Activated naive CD8-positive, alpha-beta T cell treated with anti-CD3 and anti-CD28 coated beads, Interleukin-2, amount 10 ng/mL, durations not matched to agents 7 days and 5 days (primary cell): ENCODE measurements around the gene LRCH1. TPM values are rescaled to one million over a fixed set of nuclear protein-coding genes. Genes with fewer than 3 reads are reported as not detected.

Experiments used
- ATAC-seq: fragments of 150-1000 bp; cut with Tn5 transposase; one replicate; pipeline ENCODE4 v1.10.0; 2021; ENCODE audit warnings: low read depth, moderate library complexity
- POLR2A ChIA-PET: fragments of 350-600 bp; sonication (Branson Sonifier 250); formaldehyde crosslinking; loops from one replicate; lab custom pipeline; 2021; ENCODE audit warnings: antibody characterized with exemption; lab: Charles Lee
- DNase-seq: peaks from one replicate; pipeline ENCODE4 v3.0.0; 2021
- H3K27ac Mint-ChIP-seq: one replicate; pipeline ENCODE4 v1.8.0; 2022; ENCODE audit warnings: mild to moderate bottlenecking, mixed read lengths
- H3K27me3 Mint-ChIP-seq: one replicate; pipeline ENCODE4 v1.8.0; 2022; ENCODE audit warnings: mild to moderate bottlenecking, moderate library complexity, mixed read lengths
- H3K36me3 Mint-ChIP-seq: one replicate; pipeline ENCODE4 v1.8.0; 2021; ENCODE audit warnings: mild to moderate bottlenecking, mixed read lengths
- H3K4me1 Mint-ChIP-seq: one replicate; pipeline ENCODE4 v1.8.0; 2021; ENCODE audit warnings: mixed read lengths
- H3K4me3 Mint-ChIP-seq: one replicate; pipeline ENCODE4 v1.8.0; 2022; ENCODE audit warnings: mild to moderate bottlenecking, moderate library complexity, mixed read lengths
- H3K9me3 Mint-ChIP-seq: one replicate; pipeline ENCODE4 v1.8.0; 2021; ENCODE audit warnings: mixed read lengths
- total RNA-seq, 2 experiments: library from RNA; stranded (reverse); gene quantifications; one replicate each; pipeline ENCODE4 v1.2.3, GENCODE V29; 2021

The LRCH1 gene
- total RNA-seq, 2 experiments from 2014 or later, result 18.5 to 18.9 TPM

- H3K4me1 Mint-ChIP-seq, result peaks cover 24% of the 10 kb centered on the region
Observed at GRCh38 chr13:46559272-46559805, 6.4 kb downstream of the LRCH1 start.

GRCh38 chr13:46560778-46561177, 7.8 kb downstream of the LRCH1 start:
- Mint-ChIP-seq H3K9me3 (no peaks in the 10 kb centered on the region), H3K36me3 (peaks cover 3% of the 10 kb centered on the region), H3K27me3 (no peaks in the 10 kb centered on the region), H3K4me1 (peaks cover 12% of the 10 kb centered on the region), H3K4me3 (no peak overlapping the region), H3K27ac (no peak overlapping the region)
- ATAC-seq (no peak), DNase-seq (no peak)
- POLR2A ChIA-PET, result interaction anchor here (0.6 to 1.0 kb wide), 2 partner anchors 15 to 1085 kb away, joined by 3 read pairs; no protein-coding TSS in a partner anchor

More at GRCh38 chr13:46559272-46559805, 6.4 kb downstream of the LRCH1 start:
- no peak for DNase-seq
- Mint-ChIP-seq H3K27me3 (no peaks in the 10 kb centered on the region), H3K27ac (no peak overlapping the region), H3K9me3 (no peaks in the 10 kb centered on the region), H3K4me3 (no peak overlapping the region), H3K36me3 (peaks cover 3% of the 10 kb centered on the region)
- ATAC-seq, result no peak
- POLR2A ChIA-PET, result no interaction called here

GRCh38 chr13:46561286-46561685, 8.3 kb downstream of the LRCH1 start:
- DNase-seq, result no peak
- H3K4me3 Mint-ChIP-seq, result no peak overlapping the region
- H3K27me3 Mint-ChIP-seq, result no peaks in the 10 kb centered on the region
- H3K27ac Mint-ChIP-seq, result no peak overlapping the region
- no peaks in the 10 kb centered on the region for H3K9me3 Mint-ChIP-seq
- H3K36me3 Mint-ChIP-seq, result peaks cover 3% of the 10 kb centered on the region
- peaks cover 11% of the 10 kb centered on the region for H3K4me1 Mint-ChIP-seq
- no peak for ATAC-seq
- POLR2A ChIA-PET, result no interaction called here

- Mint-ChIP-seq H3K4me3 (no peak overlapping the region), H3K27ac (no peak overlapping the region), H3K9me3 (no peaks in the 10 kb centered on the region), H3K36me3 (peaks cover 3% of the 10 kb centered on the region), H3K27me3 (no peaks in the 10 kb centered on the region), H3K4me1 (peaks cover 10% of the 10 kb centered on the region)
- POLR2A ChIA-PET, result no interaction called here
- DNase-seq (no peak), ATAC-seq (no peak)
Observed at GRCh38 chr13:46561691-46562090, 8.7 kb downstream of the LRCH1 start.

- no peak overlapping the region for H3K27ac Mint-ChIP-seq
- H3K9me3 Mint-ChIP-seq, result no peaks in the 10 kb centered on the region
- ATAC-seq (no peak), DNase-seq (no peak)
- POLR2A ChIA-PET, result no interaction called here
- H3K27me3 Mint-ChIP-seq, result no peaks in the 10 kb centered on the region
- H3K4me1 Mint-ChIP-seq, result peaks cover 8% of the 10 kb centered on the region
- peaks cover 3% of the 10 kb centered on the region for H3K36me3 Mint-ChIP-seq
- no peak overlapping the region for H3K4me3 Mint-ChIP-seq
Observed at GRCh38 chr13:46562152-46562551, 9.2 kb downstream of the LRCH1 start.

GRCh38 chr13:46562581-46562980, 9.6 kb downstream of the LRCH1 start:
- Mint-ChIP-seq H3K27ac (no peak overlapping the region), H3K36me3 (peaks cover 3% of the 10 kb centered on the region), H3K4me1 (peaks cover 9% of the 10 kb centered on the region), H3K27me3 (no peaks in the 10 kb centered on the region), H3K9me3 (no peaks in the 10 kb centered on the region), H3K4me3 (no peak overlapping the region)
- POLR2A ChIA-PET, result no interaction called here
- no peak for ATAC-seq
- no peak for DNase-seq

GRCh38 chr13:46565808-46566750, 13.1 kb downstream of the LRCH1 start:
- Mint-ChIP-seq H3K36me3 (no peaks in the 10 kb centered on the region), H3K27ac (no peak overlapping the region), H3K4me1 (peaks cover 8% of the 10 kb centered on the region), H3K4me3 (no peak overlapping the region), H3K9me3 (no peaks in the 10 kb centered on the region), H3K27me3 (no peaks in the 10 kb centered on the region)
- POLR2A ChIA-PET, result no interaction called here
- no peak for ATAC-seq
- DNase-seq, result no peak

- ATAC-seq (no peak), DNase-seq (no peak)
- Mint-ChIP-seq H3K27ac (no peak overlapping the region), H3K4me3 (no peak overlapping the region), H3K27me3 (no peaks in the 10 kb centered on the region), H3K4me1 (peaks cover 10% of the 10 kb centered on the region), H3K36me3 (no peaks in the 10 kb centered on the region), H3K9me3 (no peaks in the 10 kb centered on the region)
- POLR2A ChIA-PET, result no interaction called here
Observed at GRCh38 chr13:46567671-46568070, 14.7 kb downstream of the LRCH1 start.

GRCh38 chr13:46569456-46569855, 16.5 kb downstream of the LRCH1 start:
- ATAC-seq (no peak), DNase-seq (no peak)
- Mint-ChIP-seq H3K4me1 (peaks cover 10% of the 10 kb centered on the region), H3K4me3 (no peak overlapping the region), H3K36me3 (peaks cover 4% of the 10 kb centered on the region), H3K9me3 (no peaks in the 10 kb centered on the region), H3K27ac (no peak overlapping the region), H3K27me3 (no peaks in the 10 kb centered on the region)
- POLR2A ChIA-PET, result no interaction called here

GRCh38 chr13:46570273-46570672, 17.3 kb downstream of the LRCH1 start:
- H3K27ac Mint-ChIP-seq, result no peak overlapping the region
- no peak for ATAC-seq
- no peak overlapping the region for H3K4me3 Mint-ChIP-seq
- H3K27me3 Mint-ChIP-seq, result no peaks in the 10 kb centered on the region
- DNase-seq, result no peak
- H3K36me3 Mint-ChIP-seq, result peaks cover 4% of the 10 kb centered on the region
- H3K4me1 Mint-ChIP-seq, result peaks cover 9% of the 10 kb centered on the region
- no peaks in the 10 kb centered on the region for H3K9me3 Mint-ChIP-seq
- POLR2A ChIA-PET, result no interaction called here

- POLR2A ChIA-PET, result no interaction called here
- peaks cover 12% of the 10 kb centered on the region for H3K4me1 Mint-ChIP-seq
- no peaks in the 10 kb centered on the region for H3K27me3 Mint-ChIP-seq
- DNase-seq (no peak), ATAC-seq (no peak)
- peaks cover 4% of the 10 kb centered on the region for H3K36me3 Mint-ChIP-seq
- no peak overlapping the region for H3K4me3 Mint-ChIP-seq
- H3K9me3 Mint-ChIP-seq, result no peaks in the 10 kb centered on the region
- no peak overlapping the region for H3K27ac Mint-ChIP-seq
Observed at GRCh38 chr13:46571189-46571908, 18.4 kb downstream of the LRCH1 start.

GRCh38 chr13:46571909-46572595, 19.1 kb downstream of the LRCH1 start:
- DNase-seq (no peak), ATAC-seq (no peak)
- POLR2A ChIA-PET, result no interaction called here
- H3K27me3 Mint-ChIP-seq, result no peaks in the 10 kb centered on the region
- H3K9me3 Mint-ChIP-seq, result no peaks in the 10 kb centered on the region
- H3K4me3 Mint-ChIP-seq, result no peak overlapping the region
- H3K36me3 Mint-ChIP-seq, result peaks cover 4% of the 10 kb centered on the region
- no peak overlapping the region for H3K27ac Mint-ChIP-seq
- peaks cover 14% of the 10 kb centered on the region for H3K4me1 Mint-ChIP-seq

- peaks cover 6% of the 10 kb centered on the region for H3K36me3 Mint-ChIP-seq
- H3K9me3 Mint-ChIP-seq, result no peaks in the 10 kb centered on the region
- no peaks in the 10 kb centered on the region for H3K27me3 Mint-ChIP-seq
- DNase-seq (no peak), ATAC-seq (no peak)
- H3K4me1 Mint-ChIP-seq, result peaks cover 17% of the 10 kb centered on the region
- no peak overlapping the region for H3K27ac Mint-ChIP-seq
- no peak overlapping the region for H3K4me3 Mint-ChIP-seq
- POLR2A ChIA-PET, result no interaction called here
Observed at GRCh38 chr13:46572752-46573431, 19.9 kb downstream of the LRCH1 start.
